Lung microvascular endothelial cell (primary cell): ENCODE data around the gene MAP6. TPM values are rescaled to one million over a fixed set of nuclear protein-coding genes. Genes with fewer than 3 reads are reported as not detected.

Experiments used
- DNase-seq, 2 donors: peaks; one replicate each; pipeline versions ENCODE4 v3.0.0 to v3.0.0-alpha.2; 2010; ENCODE audit warnings: low read depth in 2 of 2
- total RNA-seq: library from RNA; depleted of rRNA; stranded (reverse); fragments of >200 nt; gene quantifications from 2 replicates; pipeline ENCODE4 v1.2.1, GENCODE V29; 2014

The MAP6 gene
- total RNA-seq, 1 donor from 2014 or later, result 0.20 TPM

- DNase-seq, result peak in 1 of 2 donors; percentile 70
Observed at GRCh38 chr11:75570559-75571139, 98.2 kb downstream of the MAP6 start.

- no peak for DNase-seq
Observed at GRCh38 chr11:75568616-75569219, 100.1 kb downstream of the MAP6 start.

DNA sequence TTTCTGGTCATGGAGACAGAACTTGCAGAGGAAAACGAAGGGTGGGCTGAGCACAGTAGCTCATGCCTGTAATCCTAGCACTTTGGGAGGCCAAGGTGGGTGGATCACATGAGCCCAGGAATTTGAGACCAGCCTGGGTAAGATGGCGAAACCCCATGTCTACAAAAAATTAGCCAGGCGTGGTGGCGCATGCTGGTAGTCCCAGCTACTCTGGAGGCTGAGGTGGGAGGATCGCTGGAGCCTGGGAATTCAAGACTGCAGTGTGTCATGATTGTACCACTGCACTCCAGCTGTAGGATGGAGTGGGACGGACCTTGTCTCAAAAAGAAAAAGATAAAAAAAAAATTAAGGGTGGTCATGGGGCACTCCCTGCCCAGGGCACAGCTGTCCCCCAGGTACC, 100.9 kb downstream of the MAP6 start:
- no peak for DNase-seq

DNA sequence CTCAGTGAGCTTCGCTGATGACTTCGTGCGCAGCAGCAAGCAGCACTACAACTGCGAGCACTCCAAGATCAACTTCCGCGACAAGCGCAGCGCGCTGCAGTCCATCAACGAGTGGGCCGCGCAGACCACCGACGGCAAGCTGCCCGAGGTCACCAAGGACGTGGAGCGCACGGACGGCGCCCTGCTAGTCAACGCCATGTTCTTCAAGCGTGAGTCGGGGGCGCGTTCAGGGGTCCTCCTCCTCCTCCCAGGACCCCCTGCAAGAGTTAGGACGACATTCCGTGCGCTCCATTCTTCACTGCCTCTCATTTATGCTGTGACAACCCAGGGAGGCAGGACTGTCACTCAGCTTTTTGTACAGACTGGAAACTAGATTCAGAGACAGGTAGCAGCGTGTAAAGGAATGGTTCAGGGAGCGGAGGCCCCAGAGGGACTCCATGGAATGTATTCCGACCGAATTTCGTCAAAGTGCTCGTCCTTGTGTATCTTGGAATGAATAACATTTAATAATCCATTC, 102.0 kb downstream of the MAP6 start:
- no peak for DNase-seq

DNA sequence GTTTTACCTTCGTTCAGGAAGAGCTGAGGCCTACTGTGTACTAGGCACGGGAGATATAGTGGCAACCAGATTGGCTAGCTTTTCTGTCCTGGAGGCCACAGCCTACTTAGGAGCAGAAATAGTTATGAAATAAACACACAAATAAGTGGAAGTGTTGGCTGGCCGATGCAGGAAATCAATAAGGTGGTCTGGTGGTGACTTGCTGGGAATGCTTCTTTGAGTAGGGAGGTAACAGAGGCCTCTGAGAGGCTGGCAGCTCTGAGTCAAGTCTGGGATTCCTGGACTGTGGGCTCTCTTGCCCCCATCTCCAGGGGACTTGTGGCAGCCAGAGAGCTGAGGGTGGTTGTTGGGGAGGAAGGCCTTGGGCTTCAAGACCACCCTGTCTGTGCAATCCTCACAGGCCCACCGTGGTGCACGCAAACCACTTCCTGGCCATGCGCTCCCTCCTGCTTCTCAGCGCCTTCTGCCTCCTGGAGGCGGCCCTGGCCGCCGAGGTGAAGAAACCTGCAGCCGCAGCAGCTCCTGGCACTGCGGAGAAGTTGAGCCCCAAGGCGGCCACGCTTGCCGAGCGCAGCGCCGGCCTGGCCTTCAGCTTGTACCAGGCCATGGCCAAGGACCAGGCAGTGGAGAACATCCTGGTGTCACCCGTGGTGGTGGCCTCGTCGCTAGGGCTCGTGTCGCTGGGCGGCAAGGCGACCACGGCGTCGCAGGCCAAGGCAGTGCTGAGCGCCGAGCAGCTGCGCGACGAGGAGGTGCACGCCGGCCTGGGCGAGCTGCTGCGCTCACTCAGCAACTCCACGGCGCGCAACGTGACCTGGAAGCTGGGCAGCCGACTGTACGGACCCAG, 102.7 kb downstream of the MAP6 start:
- DNase-seq, result peak in 1 of 2 donors; percentile 35

DNA sequence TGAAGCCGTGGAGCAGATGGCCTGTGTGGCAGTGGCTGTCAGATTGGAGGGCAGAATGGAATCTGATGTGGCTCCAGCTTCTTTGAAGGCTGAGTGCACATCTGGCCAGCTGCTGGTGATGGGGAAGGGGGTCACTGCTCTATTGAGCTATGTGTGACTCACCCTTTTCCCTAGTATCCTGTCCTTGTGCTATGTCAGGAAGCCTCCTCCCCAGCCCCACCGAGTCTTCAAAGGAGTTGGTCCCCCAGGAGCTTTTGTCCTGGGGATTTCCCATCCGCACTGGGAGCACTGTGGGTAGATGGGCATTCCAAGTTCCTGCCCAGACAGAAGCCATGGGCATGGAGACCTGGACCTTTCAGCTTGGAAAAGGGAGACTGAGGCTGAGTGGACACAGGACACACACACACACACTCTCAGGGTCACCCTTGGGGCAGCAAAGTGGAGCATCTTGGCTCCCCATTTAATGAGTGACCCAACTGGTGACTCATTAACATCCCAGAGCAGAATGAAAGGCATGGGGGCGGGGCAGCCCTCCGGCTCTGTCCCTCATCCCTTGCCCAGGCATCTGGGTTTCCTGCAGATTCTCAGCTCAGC, 103.5 kb downstream of the MAP6 start:
- DNase-seq, result peak; percentile 34 to 83

DNA sequence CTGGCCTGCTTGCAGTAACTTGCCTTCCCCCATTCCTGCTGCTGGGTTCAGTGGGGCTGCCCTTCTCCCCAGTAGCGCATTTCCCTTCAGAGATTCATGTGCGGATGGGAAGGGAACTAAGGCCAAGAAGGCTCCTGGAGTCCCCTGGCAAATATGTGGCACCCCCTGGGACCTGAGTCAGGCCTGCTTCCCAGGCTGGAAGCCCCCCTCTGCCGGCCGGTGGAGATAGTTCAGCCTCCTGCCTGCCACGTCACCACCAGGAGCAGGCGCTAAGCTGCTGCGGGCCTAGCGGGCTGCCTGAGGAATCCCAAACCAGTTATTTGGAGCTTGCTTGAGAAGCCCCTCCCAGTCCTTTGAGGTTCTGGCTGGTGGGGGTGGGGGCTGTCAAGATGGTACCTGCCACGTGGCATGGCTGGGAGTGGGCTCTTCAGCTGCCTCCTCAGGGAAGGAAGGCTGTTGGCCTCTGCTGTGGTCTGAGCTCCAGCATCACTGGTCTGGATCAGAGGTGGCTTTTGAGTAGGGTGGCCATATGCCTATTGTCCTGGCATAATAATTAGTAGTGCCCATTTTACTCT, 104.8 kb downstream of the MAP6 start:
- DNase-seq, result peak; percentile 87 to 90

DNA sequence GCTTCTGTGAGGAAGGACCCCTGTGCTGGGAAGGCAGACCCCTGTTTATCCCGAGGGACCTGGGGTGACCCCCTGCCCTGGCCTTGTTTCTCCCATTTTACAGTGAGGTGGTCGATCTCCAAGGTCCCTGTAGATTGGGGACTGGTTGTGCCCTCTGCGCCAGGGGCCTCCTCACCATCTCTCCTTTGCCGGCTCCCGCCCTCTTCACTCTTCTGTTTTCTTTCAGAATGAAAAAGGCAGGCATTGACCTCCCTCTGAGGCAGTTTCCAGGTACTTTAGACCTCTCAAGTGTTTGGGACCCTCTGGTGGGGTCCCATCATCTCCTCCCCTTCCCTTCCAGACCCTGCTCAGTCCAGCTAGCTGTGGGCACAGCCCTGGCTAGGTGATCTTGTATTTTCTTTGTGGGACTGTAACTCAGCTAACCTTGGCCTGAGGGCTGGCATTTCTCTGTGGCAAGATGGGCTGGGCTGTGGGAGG, 105.3 kb downstream of the MAP6 start:
- no peak for DNase-seq

DNA sequence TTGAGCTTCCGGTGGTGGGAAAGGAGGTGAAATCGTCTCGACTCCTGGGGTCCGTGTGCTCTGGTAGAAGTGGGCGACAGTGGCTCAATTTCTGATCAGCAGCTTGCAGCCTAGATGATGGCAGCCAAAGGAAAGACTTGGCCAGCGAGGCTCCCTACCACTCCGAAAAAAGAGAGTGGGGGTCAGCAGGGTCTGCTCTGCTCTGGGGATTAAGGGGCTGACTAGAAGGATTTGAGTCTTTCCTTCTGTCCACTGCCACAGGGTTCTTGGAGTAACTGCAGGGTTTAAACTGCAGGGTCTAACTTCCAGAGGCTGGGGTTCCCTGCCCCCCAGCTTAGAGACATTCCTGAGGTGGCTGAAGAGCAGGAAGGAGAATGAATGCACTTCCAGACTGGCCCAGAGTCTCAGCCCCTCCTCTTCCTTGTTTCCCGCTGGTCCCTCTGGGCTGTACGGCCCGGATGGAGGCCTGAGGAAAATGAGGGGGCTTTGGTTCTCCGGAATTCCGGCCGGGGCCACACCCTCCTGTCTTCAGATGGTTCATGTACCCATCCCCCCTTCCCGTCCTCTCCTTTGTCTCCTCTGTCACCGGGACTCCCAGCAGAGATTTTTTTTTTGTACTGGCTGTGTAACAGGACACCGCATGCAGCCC, 105.9 kb downstream of the MAP6 start:
- peak; percentile 33 to 74 for DNase-seq

DNA sequence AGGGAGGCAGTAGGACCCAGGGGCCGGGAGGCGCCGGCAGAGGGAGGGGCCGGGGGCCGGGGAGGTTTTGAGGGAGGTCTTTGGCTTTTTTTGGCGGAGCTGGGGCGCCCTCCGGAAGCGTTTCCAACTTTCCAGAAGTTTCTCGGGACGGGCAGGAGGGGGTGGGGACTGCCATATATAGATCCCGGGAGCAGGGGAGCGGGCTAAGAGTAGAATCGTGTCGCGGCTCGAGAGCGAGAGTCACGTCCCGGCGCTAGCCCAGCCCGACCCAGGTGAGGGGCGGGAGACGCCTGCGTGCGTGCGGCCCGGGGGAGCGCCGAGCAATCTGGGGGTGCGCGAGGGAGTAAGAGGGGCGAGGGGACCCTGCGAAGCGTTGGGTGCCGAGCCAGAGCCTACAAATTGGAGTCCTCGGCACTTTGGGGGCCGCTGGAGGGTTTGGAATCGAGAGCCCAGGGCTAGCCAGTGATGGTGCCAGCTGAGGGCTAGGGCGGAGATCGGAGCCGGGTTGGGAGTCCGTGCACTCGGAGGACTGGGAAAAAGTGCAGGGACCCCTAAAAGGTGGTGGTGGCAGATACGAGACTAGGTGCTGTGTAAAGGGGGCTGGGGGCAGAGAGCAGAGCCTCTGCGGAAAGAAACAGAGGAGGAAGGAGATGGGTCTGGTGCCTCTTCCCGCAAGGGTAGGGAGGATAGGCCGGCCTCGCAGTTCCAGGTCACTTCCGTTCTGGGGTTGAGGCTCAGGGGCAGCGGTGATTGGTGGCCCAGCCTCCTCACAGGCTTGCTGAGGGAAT, 106.6 kb downstream of the MAP6 start, which contains the start of gene SERPINH1:
TSS of gene SERPINH1 (plus strand) at position 206 of the 788 bp plus-strand sequence. CDS start 4,097 bp downstream, outside the sequence.
- peak; percentile 70 to 81 for DNase-seq

DNA sequence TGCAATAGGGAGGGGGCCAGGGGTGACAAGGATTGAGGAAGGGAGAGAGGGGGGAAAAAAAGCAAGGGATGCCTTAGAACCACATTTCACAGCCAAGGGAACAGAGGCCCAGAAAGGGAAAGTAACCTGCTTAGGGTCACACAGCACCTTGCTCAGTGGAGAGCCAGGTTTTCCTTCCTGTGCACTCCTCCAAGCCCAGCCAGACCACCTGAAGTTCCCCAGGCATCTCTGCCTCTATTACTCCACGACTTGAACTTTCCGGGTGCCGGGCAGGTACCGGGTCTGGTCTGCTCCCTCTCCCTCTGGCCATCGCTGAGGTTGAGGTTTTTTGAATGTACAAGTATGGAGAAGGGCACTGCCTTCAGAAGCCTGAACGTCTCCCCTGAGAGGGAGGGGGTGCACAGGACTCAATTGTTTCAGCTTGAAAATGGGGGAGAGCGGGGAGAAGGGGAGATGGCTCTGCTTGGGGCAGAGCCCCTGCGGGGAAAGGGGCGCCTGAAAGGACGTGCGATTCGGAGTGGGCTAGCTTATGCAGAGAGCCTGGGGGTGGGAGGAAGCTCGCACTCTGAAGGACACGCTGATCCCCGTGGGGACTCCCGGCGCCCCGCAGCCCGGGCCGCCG, 107.3 kb downstream of the MAP6 start:
- no peak for DNase-seq

- DNase-seq, result no peak
Observed at GRCh38 chr11:75560644-75561043, 108.2 kb downstream of the MAP6 start.

- DNase-seq, result peak in 1 of 2 donors; percentile 54
Observed at GRCh38 chr11:75558939-75559843, 109.6 kb downstream of the MAP6 start.

- peak in 1 of 2 donors; percentile 67 for DNase-seq
Observed at GRCh38 chr11:75557666-75558494, 111.0 kb downstream of the MAP6 start.

- no peak for DNase-seq
Observed at GRCh38 chr11:75556275-75556674, 112.6 kb downstream of the MAP6 start.

GRCh38 chr11:75555079-75555811, 113.6 kb downstream of the MAP6 start:
- no peak for DNase-seq
